HG03575 (cell line): ENCODE results near the gene GSTM3.
"Not testable (repeated sequence)": the region's sequence is repeated elsewhere in the genome, so short reads cannot be mapped to it uniquely, and the experiment has no call there.

Experiments used
- ATAC-seq: cut with Tn5 transposase; IDR thresholded peaks from one replicate; pipeline ENCODE4 v1.9.1; 2021; ENCODE audit not compliant: unreplicated experiment, insufficient number of reproducible peaks, low FRiP score; ENCODE audit errors: extremely low read depth

The GSTM3 gene

GRCh38 chr1:109776911-109777310 lies 36.1 kb upstream of the GSTM3 start:
- no peak for ATAC-seq

DNA sequence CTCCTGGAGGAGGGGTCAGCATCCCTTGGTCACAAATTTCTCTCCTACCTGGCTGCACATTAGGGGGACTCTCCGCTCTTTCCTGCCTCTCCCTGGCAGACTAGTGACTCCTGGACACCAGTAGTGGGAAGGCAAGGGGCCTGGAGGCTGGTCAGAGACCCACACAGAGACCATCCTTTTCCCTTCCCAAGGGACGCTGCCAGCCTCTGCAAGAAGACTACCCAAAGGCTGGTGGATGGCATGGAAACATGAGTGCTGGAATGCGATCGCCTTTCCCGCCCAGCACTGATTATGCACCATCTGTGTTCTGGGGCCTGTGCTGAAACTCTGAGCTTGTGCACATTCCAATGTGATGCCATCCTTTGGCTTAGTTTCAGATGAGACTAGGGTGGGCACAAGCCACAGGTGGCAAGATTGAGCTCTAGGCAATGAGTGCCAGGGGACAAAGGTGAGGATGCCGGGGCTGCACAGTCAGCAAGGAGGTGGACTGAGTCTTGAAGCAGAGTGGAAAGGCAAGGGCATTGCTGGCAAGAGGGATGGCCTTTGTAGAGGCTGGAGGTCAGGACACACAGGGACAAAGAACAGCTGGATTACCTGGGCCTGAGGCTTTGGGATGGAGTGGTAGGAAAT lies 35.5 kb upstream of the GSTM3 start:
- ATAC-seq: no peak

- no peak for ATAC-seq
Measured at GRCh38 chr1:109775398-109775797, 34.6 kb upstream of the GSTM3 start.

DNA sequence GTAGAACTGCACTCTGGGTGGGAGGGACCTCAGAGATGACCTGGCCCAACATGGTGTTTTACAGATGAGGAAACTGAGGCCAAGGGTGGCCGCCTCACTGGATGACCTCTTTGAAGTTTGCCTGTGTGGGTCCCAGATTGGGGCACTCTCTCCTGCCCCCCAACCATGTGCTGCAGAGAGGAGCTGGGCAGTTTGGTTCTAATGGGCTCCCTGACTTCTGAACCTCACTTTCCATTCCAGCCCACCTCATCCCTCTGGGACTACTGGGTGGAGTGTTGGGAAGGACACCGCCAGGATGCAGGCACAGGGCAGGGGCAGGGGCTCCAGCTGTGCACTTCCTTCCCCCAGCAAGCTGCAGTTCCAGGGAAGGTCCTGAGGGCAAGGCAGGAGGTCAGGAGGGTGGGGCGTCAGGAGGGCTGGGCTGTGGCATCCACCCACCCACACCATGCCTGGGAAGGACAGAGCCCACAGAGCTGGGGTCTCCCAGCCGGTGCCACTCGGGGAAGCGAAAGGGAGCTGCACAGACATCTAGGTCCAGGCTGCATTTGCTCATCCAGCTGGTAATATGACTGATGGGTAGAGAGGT lies 33.2 kb upstream of the GSTM3 start:
- ATAC-seq: no peak

DNA sequence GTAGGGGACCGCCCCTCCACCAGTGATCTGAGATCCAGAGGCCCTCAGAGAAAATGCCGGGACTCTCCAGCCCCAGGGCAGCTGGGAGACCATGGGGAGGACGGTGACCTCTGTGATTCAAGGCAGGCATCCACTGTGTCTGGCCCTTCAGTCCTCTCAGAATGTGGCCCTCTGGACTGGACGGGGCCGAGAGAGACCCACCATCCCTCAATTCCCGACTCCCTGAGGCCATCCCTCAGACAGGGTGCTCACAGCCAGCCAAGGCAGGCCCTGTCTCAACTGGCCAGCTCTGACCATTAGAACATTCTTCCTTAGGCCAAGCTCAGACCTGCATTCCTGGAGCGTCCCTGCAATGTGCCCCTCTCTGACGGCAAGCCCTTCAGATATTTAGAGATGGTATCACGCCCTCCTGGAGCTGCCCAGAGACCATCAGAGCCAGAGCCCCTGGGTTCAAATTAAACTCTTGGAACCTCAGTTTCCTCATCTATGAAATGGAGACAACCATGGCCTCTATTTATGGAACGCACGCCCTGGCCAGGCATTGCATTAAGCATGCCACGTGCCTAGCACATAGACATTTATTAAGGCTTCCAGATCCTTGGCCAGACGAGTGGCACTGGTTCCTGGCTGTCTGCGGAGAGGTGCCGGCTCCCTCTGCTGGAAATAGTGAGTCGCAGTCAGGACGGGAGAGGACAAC lies 32.5 kb upstream of the GSTM3 start:
- ATAC-seq: no peak

GRCh38 chr1:109772658-109773202 lies 31.9 kb upstream of the GSTM3 start:
- no peak for ATAC-seq

DNA sequence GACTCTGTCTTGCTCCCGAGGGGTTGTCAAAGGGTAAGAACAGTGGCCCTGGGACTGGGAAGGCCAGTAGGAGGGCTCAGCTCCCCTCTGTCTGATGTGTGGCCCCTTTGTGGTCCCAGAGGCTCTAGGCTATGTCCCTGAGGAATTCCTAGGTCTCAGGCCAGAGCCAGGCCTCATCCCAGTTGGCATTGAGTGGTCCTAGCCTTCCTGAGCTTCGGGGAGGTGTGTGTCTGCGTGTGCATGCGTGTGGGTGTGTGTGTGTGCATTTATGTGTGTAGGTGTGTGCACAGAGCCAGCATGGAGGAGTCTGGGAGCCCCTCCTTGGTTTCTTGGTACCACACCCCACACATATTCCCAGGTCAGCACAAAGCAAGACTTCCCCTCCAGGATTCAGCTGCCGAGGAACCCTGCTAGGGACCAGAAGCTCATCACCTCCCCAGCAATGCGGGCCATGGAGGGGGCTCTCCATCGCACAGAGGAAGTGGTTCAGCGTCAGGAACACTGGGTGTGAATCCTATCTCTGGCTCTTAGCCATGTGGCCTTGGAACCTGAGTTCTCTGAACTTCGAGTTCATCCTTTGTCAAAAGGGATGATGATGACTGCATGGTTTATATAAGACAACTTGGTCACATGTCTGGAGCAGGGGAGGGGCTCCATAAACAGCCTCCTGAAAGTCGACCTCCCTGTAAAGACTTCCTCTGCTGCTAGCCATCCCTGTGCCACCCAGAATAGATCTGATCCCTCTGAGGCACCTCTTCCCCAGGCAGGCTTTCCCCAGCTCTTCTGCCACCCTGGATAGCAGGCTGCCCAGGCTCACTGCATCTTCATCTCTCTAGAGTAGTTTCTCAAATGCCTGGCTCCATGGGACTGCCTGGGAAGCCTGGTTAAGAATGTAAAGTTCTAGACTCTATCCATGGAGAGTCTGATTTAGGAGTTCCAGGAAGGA lies 31.1 kb upstream of the GSTM3 start:
- ATAC-seq: no peak

DNA sequence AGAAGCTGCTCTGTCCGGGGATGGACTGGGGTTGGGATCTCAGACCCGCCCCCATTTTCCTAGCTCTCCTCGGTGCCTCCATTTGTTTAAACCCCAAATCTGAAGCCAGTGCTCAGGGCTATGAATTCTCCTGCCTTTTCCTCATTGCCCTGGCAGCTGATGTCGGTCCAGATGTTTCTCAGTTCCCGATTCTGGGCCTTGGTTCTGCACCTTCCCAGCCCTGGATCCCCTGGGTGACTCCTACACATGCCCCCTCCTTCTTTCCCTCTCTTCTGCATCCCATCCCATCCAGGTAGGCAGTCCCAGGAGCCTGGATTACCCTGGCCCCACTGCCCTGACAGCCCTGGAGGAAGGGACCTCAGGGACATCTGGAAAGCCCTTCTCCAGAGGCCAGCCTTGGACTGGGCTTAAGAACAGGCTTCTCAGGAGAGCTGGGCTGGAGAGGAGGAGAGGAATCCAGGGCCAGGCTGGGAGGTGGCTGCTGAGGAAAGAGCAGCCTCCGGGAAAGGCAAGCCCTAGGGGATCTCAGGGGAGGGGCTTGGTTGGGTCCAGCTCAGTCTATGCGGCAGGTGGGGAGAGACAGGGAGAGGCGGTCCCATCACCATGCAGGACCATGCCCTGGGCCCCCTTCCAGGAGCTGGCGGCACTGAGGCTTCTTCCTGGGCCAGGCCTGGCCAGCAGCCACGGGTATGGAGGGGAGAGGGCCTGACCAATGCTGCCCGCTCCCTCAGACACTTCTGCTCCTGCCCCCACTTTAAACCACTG lies 29.7 kb upstream of the GSTM3 start:
- ATAC-seq: no peak

- ATAC-seq: no peak
Measured at GRCh38 chr1:109769330-109770078, 28.7 kb upstream of the GSTM3 start.

GRCh38 chr1:109768820-109769219 lies 28.0 kb upstream of the GSTM3 start:
- ATAC-seq: no peak

DNA sequence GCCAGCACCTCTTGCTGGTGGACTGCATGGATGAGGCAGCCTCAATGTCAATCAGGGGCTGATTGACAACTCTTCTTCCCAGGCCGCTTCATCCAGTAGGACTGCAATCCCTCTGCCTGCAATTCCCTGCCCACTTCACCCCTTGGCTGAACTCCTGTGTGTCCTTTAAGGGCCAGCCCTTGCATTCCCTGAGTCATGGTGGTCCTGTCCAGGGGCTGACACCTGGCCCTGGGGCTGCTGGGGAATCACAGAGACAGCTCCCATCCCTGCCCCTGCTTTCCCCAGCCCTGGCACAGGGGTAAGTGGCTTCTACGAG lies 27.5 kb upstream of the GSTM3 start:
- ATAC-seq: no peak

DNA sequence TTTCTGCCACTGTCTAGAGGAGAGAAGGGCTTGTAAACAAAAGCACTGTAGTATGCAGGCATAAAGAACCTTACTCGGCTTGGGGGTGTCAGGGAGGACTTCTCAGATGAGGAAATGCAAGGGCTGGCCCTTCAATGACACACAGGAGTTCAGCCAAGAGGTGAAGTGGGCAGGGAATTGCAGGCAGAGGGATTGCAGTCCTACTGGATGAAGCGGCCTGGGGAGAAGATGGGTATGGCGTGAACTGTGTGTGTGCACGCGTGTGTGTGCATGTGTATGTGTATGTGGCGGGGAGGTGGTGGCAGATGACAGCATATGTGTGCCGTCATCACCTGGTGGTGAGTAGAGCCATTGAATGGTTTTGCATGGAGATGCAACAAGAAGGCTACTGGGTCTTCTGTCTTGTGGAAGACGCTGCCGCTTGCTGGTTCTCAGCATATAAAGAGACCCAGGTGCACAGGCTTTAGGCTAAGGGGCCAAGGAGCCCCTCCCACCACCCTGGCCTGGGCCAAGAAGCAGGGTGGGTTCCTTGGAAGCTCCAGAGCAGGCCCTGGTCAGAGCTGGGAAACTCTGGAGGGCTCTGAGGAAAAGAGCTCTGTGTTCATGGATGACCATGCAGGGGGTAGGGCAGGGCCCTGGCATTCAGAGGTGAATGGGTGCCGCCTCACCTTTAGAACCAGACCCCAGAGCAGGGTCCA lies 26.9 kb upstream of the GSTM3 start:
- no peak for ATAC-seq

GRCh38 chr1:109766991-109767636 lies 26.3 kb upstream of the GSTM3 start:
- ATAC-seq: not testable (repeated sequence)

DNA sequence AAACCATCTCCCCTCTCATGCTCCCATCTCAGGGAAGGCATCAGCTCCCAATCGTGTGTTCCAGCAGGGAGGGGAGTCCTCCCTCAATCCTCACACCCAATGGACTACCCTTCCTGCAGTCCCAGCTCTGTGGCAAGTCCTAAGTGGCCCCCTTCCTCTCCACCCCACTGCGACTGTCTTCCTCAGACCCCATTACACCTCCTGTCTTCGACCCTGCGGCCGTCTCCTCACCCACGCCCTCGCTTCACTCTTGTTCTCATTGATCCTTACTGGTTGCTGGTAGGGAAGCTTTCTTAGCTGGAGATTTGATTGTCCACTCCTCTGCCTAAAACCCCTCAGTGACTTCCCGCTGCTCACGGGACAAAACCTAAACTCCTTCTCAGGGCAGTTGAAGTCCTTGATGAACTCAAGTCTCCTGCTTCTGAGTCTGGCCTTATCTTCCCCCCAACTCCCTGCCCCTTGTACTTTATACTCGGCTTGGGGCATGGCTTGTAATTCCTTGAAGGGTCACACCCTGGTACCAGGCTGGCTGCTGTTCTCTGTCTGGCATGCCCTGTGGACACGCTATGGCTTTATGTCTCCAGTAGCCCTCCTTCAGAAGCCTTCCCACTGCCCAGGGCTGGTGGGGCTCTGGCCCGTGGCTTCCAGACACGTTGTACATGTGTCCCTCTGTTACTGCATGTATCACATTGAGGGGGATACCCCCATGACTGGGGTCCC lies 25.2 kb upstream of the GSTM3 start:
- ATAC-seq: no peak

DNA sequence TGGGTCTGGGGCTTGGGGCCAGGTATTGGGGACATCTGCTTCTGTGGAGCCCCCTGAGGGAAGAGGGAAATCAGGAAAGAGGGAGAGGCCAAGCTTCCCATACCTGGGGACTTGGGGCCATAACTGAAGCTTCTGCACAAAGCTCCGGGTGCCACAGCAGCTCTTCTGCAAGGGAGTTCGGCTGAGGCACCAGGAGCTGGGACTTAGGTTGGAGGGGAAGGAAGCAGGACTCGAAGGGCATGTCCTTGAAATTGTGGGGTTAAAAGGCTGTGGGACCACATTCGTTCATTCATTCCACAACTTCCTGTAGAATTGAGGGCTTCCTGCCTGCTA lies 24.6 kb upstream of the GSTM3 start:
- ATAC-seq: no peak

DNA sequence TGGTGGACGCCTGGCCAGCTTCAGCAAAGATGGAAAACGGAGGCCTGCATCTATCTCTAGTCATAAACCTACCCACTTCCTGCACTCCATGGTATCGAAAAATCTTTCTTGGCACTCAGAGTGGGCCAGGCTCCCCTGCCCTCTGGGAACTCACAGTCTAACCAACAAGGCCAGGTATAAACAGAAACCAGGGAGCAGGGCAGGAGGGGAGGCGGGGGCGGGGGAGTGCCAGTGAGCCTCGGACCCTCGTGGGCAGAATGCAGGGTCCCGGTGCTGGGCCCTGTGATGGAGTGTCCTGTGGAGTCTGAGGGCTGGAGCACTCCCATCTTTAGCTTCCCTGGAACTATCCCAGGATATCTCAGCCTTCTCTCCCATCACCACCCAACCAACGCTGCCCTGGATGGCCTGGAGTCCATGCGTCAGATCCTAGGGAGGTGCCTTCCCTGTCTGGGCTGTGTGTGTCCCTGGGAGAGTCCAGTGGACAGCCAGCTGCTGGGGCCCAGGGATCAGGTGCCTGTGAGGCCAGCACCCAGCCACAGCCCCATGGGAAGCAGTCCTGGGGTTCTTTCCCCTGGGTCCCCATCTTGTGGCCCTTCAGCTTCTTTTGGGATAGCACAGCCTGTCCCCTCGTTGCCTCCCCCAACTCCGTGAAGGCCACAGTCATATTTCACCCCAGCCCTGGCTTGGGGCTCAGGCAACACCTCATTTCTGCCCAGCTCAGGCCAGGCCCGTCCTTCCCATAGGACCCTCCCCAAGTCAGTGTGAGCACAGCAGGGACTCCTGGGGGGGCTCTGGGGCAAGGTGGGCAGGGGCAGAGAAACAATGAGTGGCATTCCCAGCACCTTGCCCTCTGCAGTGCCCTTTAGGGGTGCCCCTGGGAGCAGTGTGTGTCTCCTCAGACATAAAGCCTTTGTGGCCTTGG lies 24.0 kb upstream of the GSTM3 start:
- ATAC-seq: no peak
